Measurements from ENCODE around the gene PPP2R1B. TPM values are rescaled to one million over a fixed set of nuclear protein-coding genes. Genes with fewer than 3 reads are reported as not detected.

The PPP2R1B gene
- total and polyA plus RNA-seq, 8 donors = 12.6 to 50.1 (median 31.3) TPM

DNA sequence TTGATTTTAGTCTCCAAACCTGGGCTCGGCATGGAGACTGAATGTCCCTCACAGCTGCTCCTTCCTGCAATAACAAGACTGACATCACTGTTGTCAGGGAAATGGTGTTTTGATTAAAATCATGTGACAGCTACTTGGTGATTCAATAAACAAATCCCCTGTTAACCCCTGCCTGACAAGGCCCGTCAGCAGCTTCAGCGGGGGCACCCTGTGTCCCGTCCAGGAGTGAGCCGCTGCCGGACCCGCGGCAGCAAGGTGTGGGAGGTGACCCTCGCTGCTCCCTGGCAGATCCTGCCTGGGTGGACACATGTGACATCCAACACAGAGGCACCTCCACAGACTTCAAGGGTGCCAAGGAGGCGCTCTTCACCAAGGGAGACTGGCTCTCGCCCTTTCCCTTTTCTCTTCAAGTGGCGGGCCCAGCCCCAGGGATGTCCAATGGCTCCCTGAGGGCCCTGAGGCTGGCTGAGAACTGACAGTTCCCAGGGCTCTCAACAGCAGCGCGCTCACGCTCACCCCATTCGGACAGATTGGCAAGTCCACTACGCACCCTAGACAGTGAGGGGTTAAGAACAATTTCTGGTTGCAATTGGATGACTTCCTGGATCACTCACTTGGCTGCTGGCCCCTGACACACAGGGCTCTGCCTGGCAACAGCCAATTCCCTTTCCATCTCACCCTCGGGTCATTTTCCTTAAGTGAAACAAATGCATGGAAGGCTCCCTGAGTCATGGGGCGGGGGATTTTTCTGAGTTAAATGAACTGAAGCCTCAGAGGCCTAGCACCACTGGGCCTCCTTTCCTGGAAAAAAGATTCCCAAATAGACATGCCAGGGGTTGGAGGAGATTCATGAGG is 30.7 kb downstream of the PPP2R1B start:
- ATAC-seq = peak; percentile 41 to 73 (median 55)
- Histone ChIP-seq H3K27me3 (no peaks in the 10 kb centered on the region), H3K27ac (peak overlapping the region; percentile 31 to 86 (median 58)), H3K36me3 (peaks cover 0 to under 1% (median 0%) of the 10 kb centered on the region in 3 donors), H3K9me3 (no peaks in the 10 kb centered on the region), H3K4me3 (peak overlapping the region in 1 of 4 donors; percentile 21), H3K4me1 (peaks cover 28 to 55% (median 41%) of the 10 kb centered on the region in 3 donors)
- 68 to 69% methylated on average over 19 of the region's 19 CpGs for WGBS, 2 donors
- FAIRE-seq = no peak
- TF ChIP-seq, protein P1, sequence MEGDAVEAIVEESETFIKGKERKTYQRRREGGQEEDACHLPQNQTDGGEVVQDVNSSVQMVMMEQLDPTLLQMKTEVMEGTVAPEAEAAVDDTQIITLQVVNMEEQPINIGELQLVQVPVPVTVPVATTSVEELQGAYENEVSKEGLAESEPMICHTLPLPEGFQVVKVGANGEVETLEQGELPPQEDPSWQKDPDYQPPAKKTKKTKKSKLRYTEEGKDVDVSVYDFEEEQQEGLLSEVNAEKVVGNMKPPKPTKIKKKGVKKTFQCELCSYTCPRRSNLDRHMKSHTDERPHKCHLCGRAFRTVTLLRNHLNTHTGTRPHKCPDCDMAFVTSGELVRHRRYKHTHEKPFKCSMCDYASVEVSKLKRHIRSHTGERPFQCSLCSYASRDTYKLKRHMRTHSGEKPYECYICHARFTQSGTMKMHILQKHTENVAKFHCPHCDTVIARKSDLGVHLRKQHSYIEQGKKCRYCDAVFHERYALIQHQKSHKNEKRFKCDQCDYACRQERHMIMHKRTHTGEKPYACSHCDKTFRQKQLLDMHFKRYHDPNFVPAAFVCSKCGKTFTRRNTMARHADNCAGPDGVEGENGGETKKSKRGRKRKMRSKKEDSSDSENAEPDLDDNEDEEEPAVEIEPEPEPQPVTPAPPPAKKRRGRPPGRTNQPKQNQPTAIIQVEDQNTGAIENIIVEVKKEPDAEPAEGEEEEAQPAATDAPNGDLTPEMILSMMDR (IDR thresholded peaks at IDR 0.05) = no peak
- peak in 5 of 6 donors; percentile 46 to 78 (median 52) for DNase-seq
- intact Hi-C loops (cut with DNase I) = no loop called here

DNA sequence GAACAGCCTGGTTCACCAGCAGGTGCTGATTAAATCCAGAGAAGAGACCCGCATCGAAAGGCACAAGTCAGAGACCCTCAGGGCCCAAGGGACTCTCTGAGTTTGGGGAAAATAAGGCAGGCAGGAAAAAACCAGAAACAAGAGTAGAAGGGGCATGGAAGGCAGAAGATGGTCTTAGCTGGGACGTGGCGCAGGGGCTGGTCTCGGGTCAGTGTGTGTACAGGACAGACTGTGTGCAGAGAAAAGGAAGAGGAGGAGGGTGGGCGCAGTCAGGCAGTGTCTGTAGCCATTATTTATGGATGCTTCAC is 31.3 kb downstream of the PPP2R1B start:
- 83 to 94% methylated on average over 6 of the region's 6 CpGs for WGBS, 2 donors

DNA sequence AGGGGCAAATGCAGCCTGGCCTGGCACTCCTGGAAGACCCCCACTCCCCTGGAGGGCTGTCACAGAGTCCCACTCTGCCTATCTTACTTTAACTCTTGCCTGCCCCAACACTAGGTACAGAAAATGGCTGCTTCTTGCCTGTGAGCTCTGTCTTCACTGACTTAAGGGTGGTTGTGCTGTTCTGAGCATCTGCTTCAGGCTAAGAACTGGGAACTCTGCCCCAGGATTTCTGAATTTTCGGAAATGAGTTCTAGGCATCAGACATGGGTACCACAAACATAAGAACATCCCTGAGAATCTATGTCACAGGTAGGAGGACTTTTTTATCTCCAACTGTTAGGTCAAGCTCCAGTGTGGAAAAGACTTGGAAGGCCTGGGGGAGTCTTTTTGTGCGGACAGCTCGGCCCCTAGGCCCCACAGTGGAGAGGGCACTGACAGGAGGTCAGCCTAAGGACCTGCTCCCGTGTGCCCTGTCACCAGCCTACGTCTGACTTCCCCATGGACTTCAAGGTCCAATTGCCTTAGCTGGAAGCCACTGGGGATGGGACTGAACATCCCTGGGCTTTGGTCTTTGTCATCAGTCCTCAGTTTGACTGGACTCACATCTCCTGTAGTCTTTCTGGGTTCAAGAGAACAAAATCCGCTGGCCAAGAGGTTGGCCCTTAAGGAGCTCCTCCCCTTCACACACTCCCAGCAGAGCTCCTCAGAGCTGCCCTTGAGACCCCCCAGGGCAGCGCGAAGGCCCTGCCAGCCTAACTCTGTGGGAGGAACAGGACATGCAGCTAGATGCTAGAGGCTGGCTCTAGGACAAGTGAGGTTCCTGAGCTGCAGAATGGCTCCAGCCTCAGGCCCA is 31.9 kb downstream of the PPP2R1B start:
- H3K4me1 ChIP-seq = peaks cover 35 to 58% (median 41%) of the 10 kb centered on the region in 3 donors
- TF ChIP-seq, protein P1 (IDR thresholded peaks at IDR 0.05) = no peak
- no peak for FAIRE-seq
- H3K27me3 ChIP-seq = no peaks in the 10 kb centered on the region
- intact Hi-C loops (cut with DNase I) = no loop called here
- H3K36me3 ChIP-seq = no peaks in the 10 kb centered on the region
- peak in 1 of 6 donors; percentile 36 for DNase-seq
- no peaks in the 10 kb centered on the region for H3K9me3 ChIP-seq
- 85 to 89% methylated on average over 8 of the region's 8 CpGs for WGBS, 2 donors
- no peak for ATAC-seq
- H3K4me3 ChIP-seq = no peak overlapping the region
- peak overlapping the region; percentile 31 to 86 (median 58) for H3K27ac ChIP-seq

More for the DNA sequence above, 31.3 kb downstream of the PPP2R1B start:
- ATAC-seq (no peak), FAIRE-seq (no peak), DNase-seq (no peak)
- Histone ChIP-seq H3K4me3 (no peak overlapping the region), H3K4me1 (peaks cover 34 to 58% (median 41%) of the 10 kb centered on the region in 3 donors), H3K27me3 (no peaks in the 10 kb centered on the region), H3K36me3 (no peaks in the 10 kb centered on the region), H3K27ac (peak overlapping the region; percentile 31 to 86 (median 58)), H3K9me3 (no peaks in the 10 kb centered on the region)
- intact Hi-C loops (cut with DNase I) = no loop called here
- TF ChIP-seq, protein P1 (IDR thresholded peaks at IDR 0.05) = no peak

DNA sequence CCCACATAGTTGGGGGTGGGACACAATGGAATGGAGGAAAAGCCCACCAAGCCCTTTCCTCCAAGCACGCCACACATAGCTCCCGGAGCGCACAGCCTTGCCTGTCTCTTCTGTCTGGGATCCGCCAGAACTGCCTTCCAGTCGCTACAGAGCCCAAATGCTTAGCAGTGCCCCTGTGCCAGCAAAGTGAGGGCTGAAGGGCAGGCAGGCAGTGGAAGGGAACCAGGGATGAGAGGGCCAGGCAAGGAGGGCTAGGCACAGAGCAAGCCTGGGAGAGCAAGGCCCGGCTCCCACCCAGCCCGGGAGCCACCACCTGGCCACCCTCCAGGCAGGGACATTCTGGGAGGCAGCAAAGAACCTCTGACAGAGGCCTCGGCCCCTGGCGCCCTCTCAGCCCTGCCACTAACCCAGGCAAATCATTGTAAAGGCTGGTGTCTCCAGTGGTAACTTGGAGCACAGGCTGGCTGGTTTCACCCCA is 32.5 kb downstream of the PPP2R1B start:
- TF ChIP-seq, protein P1 (IDR thresholded peaks at IDR 0.05) = no peak

More for the DNA sequence above, 32.5 kb downstream of the PPP2R1B start:
- H3K36me3 ChIP-seq = no peaks in the 10 kb centered on the region
- FAIRE-seq = no peak
- H3K9me3 ChIP-seq = no peaks in the 10 kb centered on the region
- DNase-seq = peak in 2 of 6 donors; percentile 66 to 80
- H3K4me3 ChIP-seq = no peak overlapping the region
- intact Hi-C loops (cut with DNase I) = no loop called here
- ATAC-seq = peak in 1 of 4 donors; percentile 8
- H3K4me1 ChIP-seq = peaks cover 35 to 58% (median 41%) of the 10 kb centered on the region in 3 donors
- peak overlapping the region; percentile 31 to 86 (median 58) for H3K27ac ChIP-seq
- WGBS, 2 donors = 69 to 70% methylated on average over 9 of the region's 9 CpGs
- no peaks in the 10 kb centered on the region for H3K27me3 ChIP-seq
